A549 (cell line): ENCODE data around the gene COL2A1. TPM values are rescaled to one million over a fixed set of nuclear protein-coding genes. Genes with fewer than 3 reads are reported as not detected.

Source experiments
- ATAC-seq, 2 experiments: fragments of 200-7000 bp in 1 of 2; fragments of >200 bp in 1 of 2; cut with Nextera tagmentation in 1 of 2; cut with Tn5 transposase in 1 of 2; 3 replicates each; pipeline versions ENCODE4 v1.8.0 to v1.9.1; 2018 to 2020; ENCODE audit warnings: mild to moderate bottlenecking in 1 of 2, moderate library complexity in 1 of 2
- CTCF ChIA-PET: fragments of 300-600 bp; sonication (Branson Sonifier 250); formaldehyde crosslinking; extraction: SDS; loops from one replicate; lab custom pipeline; 2021; ENCODE audit warnings: antibody characterized with exemption, inconsistent platforms; lab: Yijun Ruan, JAX
- POLR2A ChIA-PET: fragments of 350-600 bp; formaldehyde crosslinking; extraction: SDS; loops from one replicate; lab custom pipeline; 2021; ENCODE audit warnings: antibody characterized with exemption, inconsistent platforms; lab: Yijun Ruan, JAX
- DNase-seq, 2 experiments: peaks; one replicate each; pipeline versions ENCODE4 v3.0.0 to v3.0.0-alpha.2; 2011 to 2016; ENCODE audit warnings: low read depth in 1 of 2, low spot score in 1 of 2
- FAIRE-seq: peaks from 2 replicates; lab custom pipeline; 2011; peaks lifted over from hg19 to GRCh38; lab: Jason Lieb, UNC
- H3K27ac ChIP-seq, 2 experiments: fragments of >200 bp; sonication (Bioruptor Twin); formaldehyde crosslinking; 3 replicates each; pipeline ENCODE4 v1.5.1; 2016 to 2017
- H3K4me1 ChIP-seq: fragments of >200 bp; sonication (Bioruptor Twin); formaldehyde crosslinking; 3 replicates; pipeline ENCODE4 v1.6.1; 2016
- H3K4me2 ChIP-seq: fragments of >200 bp; sonication (Bioruptor Twin); formaldehyde crosslinking; 3 replicates; pipeline ENCODE4 v1.6.1; 2016
- H3K4me3 ChIP-seq: fragments of >200 bp; sonication (Bioruptor Twin); formaldehyde crosslinking; 3 replicates; pipeline ENCODE4 v1.5.1; 2016
- H3K9me3 ChIP-seq: fragments of >200 bp; sonication (Bioruptor Twin); formaldehyde crosslinking; 3 replicates; pipeline ENCODE4 v1.6.1; 2016
- ATOH8 ChIP-seq: fragments of 250-450 bp; sonication (Bioruptor Pico); IDR thresholded peaks from 2 replicates; pipeline ENCODE4 v1.5.0; 2020; ENCODE audit warnings: low read depth, mild to moderate bottlenecking, moderate library complexity
- CBX8 ChIP-seq: fragments of 200-600 bp; sonication (generic); IDR thresholded peaks from 2 replicates; pipeline ENCODE4 v1.6.1; 2016
- CHD2 ChIP-seq: fragments of 150-350 bp; IDR thresholded peaks from 2 replicates; pipeline ENCODE4 v1.6.1; 2014; ENCODE audit warnings: low read length; ENCODE audit not compliant: partially characterized antibody
- CTCF ChIP-seq: fragments of >200 bp; sonication (Bioruptor Twin); formaldehyde crosslinking; IDR thresholded peaks from 3 replicates; pipeline ENCODE4 v1.5.1; 2016
- EHF ChIP-seq: fragments of 250-450 bp; sonication (Bioruptor Pico); IDR thresholded peaks from 2 replicates; pipeline ENCODE4 v1.5.0; 2020; ENCODE audit warnings: mild to moderate bottlenecking
- ELK1 ChIP-seq: fragments of 150-350 bp; IDR thresholded peaks from 2 replicates; pipeline ENCODE4 v1.6.1; 2014; ENCODE audit warnings: low read depth, mild to moderate bottlenecking, low read length
- EP300 ChIP-seq, 2 experiments: fragments of >200 bp; sonication (Bioruptor Twin); formaldehyde crosslinking; IDR thresholded peaks; 2 replicates in 1 of 2; 3 replicates in 1 of 2; pipeline ENCODE4 v1.6.1; 2016 to 2017
- FOSB ChIP-seq: fragments of 250-450 bp; sonication (Bioruptor Pico); IDR thresholded peaks from 2 replicates; pipeline ENCODE4 v1.5.0; 2020; ENCODE audit warnings: mild to moderate bottlenecking, moderate library complexity
- FOSL2 ChIP-seq, 2 experiments: fragments of 450-650 bp in 1 of 2; fragments of >200 bp in 1 of 2; sonication (Bioruptor Twin) in 1 of 2; formaldehyde crosslinking; IDR thresholded peaks; 2 replicates each; pipeline versions ENCODE4 v1.5.0 to v1.6.1; 2016 to 2020; ENCODE audit warnings: mild to moderate bottlenecking in 1 of 2, moderate library complexity in 1 of 2
- FOXS1 ChIP-seq: fragments of 250-450 bp; sonication (Bioruptor Pico); IDR thresholded peaks from 2 replicates; pipeline ENCODE4 v1.5.0; 2020; ENCODE audit warnings: mild to moderate bottlenecking, moderate library complexity
- GATA3 ChIP-seq: IDR thresholded peaks from 2 replicates; pipeline ENCODE4 v1.6.1; 2012; ENCODE audit warnings: borderline replicate concordance
- HES2 ChIP-seq: fragments of >200 bp; sonication (Bioruptor Twin); formaldehyde crosslinking; IDR thresholded peaks from 2 replicates; pipeline ENCODE4 v1.6.1; 2016
- HEYL ChIP-seq: fragments of 250-450 bp; sonication (Bioruptor Pico); IDR thresholded peaks from 2 replicates; pipeline ENCODE4 v1.8.0; 2021; ENCODE audit warnings: mild to moderate bottlenecking, moderate library complexity
- HMGXB4 ChIP-seq: fragments of 250-450 bp; sonication (Bioruptor Pico); IDR thresholded peaks from 2 replicates; pipeline ENCODE4 v1.5.0; 2021; ENCODE audit warnings: mild to moderate bottlenecking, moderate library complexity, borderline replicate concordance
- HOXB13 ChIP-seq: fragments of 250-450 bp; sonication (Bioruptor Pico); IDR thresholded peaks from 2 replicates; pipeline ENCODE4 v1.5.0; 2020; ENCODE audit warnings: low read depth, mild to moderate bottlenecking, moderate library complexity
- JUNB ChIP-seq: fragments of >200 bp; sonication (Bioruptor Twin); formaldehyde crosslinking; IDR thresholded peaks from 2 replicates; pipeline ENCODE4 v1.6.1; 2016
- KDM1A ChIP-seq: fragments of 200-600 bp; sonication (generic); IDR thresholded peaks from 2 replicates; pipeline ENCODE4 v1.6.1; 2016; ENCODE audit warnings: low read depth, mild to moderate bottlenecking
- MAFK ChIP-seq: fragments of 450-650 bp; IDR thresholded peaks from 2 replicates; pipeline ENCODE4 v1.6.1; 2014; ENCODE audit not compliant: partially characterized antibody
- NFE2L2 ChIP-seq: fragments of 150-350 bp; conservative IDR thresholded peaks from 2 replicates; pipeline ENCODE4 v1.6.1; 2014; ENCODE audit warnings: low read length
- NPAS2 ChIP-seq: fragments of 250-450 bp; sonication (Bioruptor Pico); IDR thresholded peaks from 2 replicates; pipeline ENCODE4 v1.8.0; 2022; ENCODE audit warnings: mild to moderate bottlenecking, moderate library complexity, borderline replicate concordance
- RAD21 ChIP-seq, 2 experiments: fragments of >200 bp in 1 of 2; sonication (Bioruptor Twin) in 1 of 2; formaldehyde crosslinking in 1 of 2; IDR thresholded peaks in 1 of 2; conservative IDR thresholded peaks in 1 of 2; 2 replicates in 1 of 2; 3 replicates in 1 of 2; pipeline ENCODE4 v1.6.1; 2012 to 2018; ENCODE audit warnings: inconsistent platforms in 1 of 2
- RARB ChIP-seq: fragments of 250-450 bp; sonication (Bioruptor Pico); IDR thresholded peaks from 2 replicates; pipeline ENCODE4 v1.8.0; 2021; ENCODE audit warnings: mild to moderate bottlenecking, moderate library complexity
- REST ChIP-seq: fragments of 200-600 bp; sonication (generic); IDR thresholded peaks from 2 replicates; pipeline ENCODE4 v1.6.1; 2016; ENCODE audit warnings: antibody characterized with exemption, mild to moderate bottlenecking, moderate library complexity
- RFX5 ChIP-seq: fragments of 450-650 bp; IDR thresholded peaks from 2 replicates; pipeline ENCODE4 v1.7.1; 2014; ENCODE audit warnings: antibody characterized with exemption, mild to moderate bottlenecking, moderate library complexity
- SMC3 ChIP-seq: fragments of >200 bp; sonication (Bioruptor Twin); formaldehyde crosslinking; IDR thresholded peaks from 3 replicates; pipeline ENCODE4 v1.6.1; 2018; ENCODE audit warnings: inconsistent platforms
- WGBS: methylation state at CpG from one replicate; pipeline ENCODE4 v1.1.6; 2017; ENCODE audit errors: missing lambda C conversion rate; 5-methylcytosine and 5-hydroxymethylcytosine counted together
- polyA plus RNA-seq, 4 experiments: library from polyadenylated mRNA; depleted of rRNA in 3 of 4; stranded (reverse); fragments of >200 nt; fragmentation: RNase III in 1 of 4; extraction: RNeasy Plus Mini Kit Qiagen cat#74134 plus additional on column Dnase treatment in 1 of 4; gene quantifications; 2 replicates in 3 of 4; 3 replicates in 1 of 4; pipeline ENCODE4 v1.2.3, GENCODE V29; 2011 to 2017

COL2A1 gene
- polyA plus RNA-seq, 2 of the 4 experiments (the other 2 are of a cell fraction), result 0.01 TPM; not detected in 1

GRCh38 chr12:47979686-47980085 is 24.6 kb downstream of the COL2A1 start:
- CTCF ChIA-PET, result interaction anchor here (0.6 to 2.7 kb wide), 5 partner anchors 16 to 142 kb away, joined by 3 to 9 read pairs (median 4); partner anchors contain the start of gene TMEM106C
- 43% methylated on average over 9 of the region's 11 CpGs for WGBS
- DNase-seq (no peak), ATAC-seq (no peak), FAIRE-seq (no peak)
- POLR2A ChIA-PET, result no interaction called here
- H3K4me2 ChIP-seq, result no peak overlapping the region
- no peak overlapping the region for H3K4me3 ChIP-seq
- no peaks in the 10 kb centered on the region for H3K4me1 ChIP-seq
- TF ChIP-seq FOSL2 (IDR thresholded peaks at IDR 0.05) (no peak), FOSL2 (CRISPR knock-in tag; IDR thresholded peaks at IDR 0.05) (no peak), REST (no peak), GATA3 (no peak)
- H3K27ac ChIP-seq, result no peak overlapping the region
- no peaks in the 10 kb centered on the region for H3K9me3 ChIP-seq

- no peaks in the 10 kb centered on the region for H3K4me1 ChIP-seq
- H3K4me2 ChIP-seq, result no peak overlapping the region
- H3K27ac ChIP-seq, result no peak overlapping the region
- ChIA-PET POLR2A (no interaction called here), CTCF (interaction anchor here (0.6 to 2.7 kb wide), 6 partner anchors 16 to 141 kb away, joined by 3 to 9 read pairs (median 4); partner anchors contain the start of gene TMEM106C)
- TF ChIP-seq NFE2L2, result no peak
- TF ChIP-seq HES2, result no peak
- no peak for TF ChIP-seq CBX8
- TF ChIP-seq KDM1A, result no peak
- no peak for TF ChIP-seq CTCF
- no peak for TF ChIP-seq EHF (CRISPR knock-in tag)
- TF ChIP-seq ATOH8, result no peak
- no peak for TF ChIP-seq EP300 (IDR thresholded peaks at IDR 0.05)
- TF ChIP-seq ELK1, result no peak
- no peak for TF ChIP-seq RARB
- no peaks in the 10 kb centered on the region for H3K9me3 ChIP-seq
- FAIRE-seq (no peak), ATAC-seq (no peak), DNase-seq (no peak)
- H3K4me3 ChIP-seq, result no peak overlapping the region
- 55% methylated on average over 4 of the region's 5 CpGs for WGBS
These were observed 25.1 kb downstream of the COL2A1 start for GRCh38 chr12:47979166-47979565.

- FAIRE-seq, result no peak
- DNase-seq, result no peak
- 100% methylated on average over 1 of the region's 7 CpGs for WGBS
- no peak overlapping the region for H3K27ac ChIP-seq
- no peak overlapping the region for H3K4me2 ChIP-seq
- H3K9me3 ChIP-seq, result no peaks in the 10 kb centered on the region
- POLR2A ChIA-PET, result no interaction called here
- H3K4me3 ChIP-seq, result no peak overlapping the region
- no peaks in the 10 kb centered on the region for H3K4me1 ChIP-seq
- CTCF ChIA-PET, result interaction anchor here (1.0 to 2.7 kb wide), 5 partner anchors 15 to 140 kb away, joined by 3 to 9 read pairs (median 5); partner anchors contain the start of gene TMEM106C
- no peak for ATAC-seq
- TF ChIP-seq CHD2, result no peak
- TF ChIP-seq RFX5, result no peak
- no peak for TF ChIP-seq MAFK
- no peak for TF ChIP-seq HEYL (CRISPR knock-in tag)
- no peak for TF ChIP-seq NPAS2
- no peak for TF ChIP-seq HOXB13 (CRISPR knock-in tag)
- TF ChIP-seq CBX8, result no peak
- no peak for TF ChIP-seq JUNB
- no peak for TF ChIP-seq FOXS1 (CRISPR knock-in tag)
- TF ChIP-seq RARB, result no peak
- TF ChIP-seq SMC3, result no peak
- no peak for TF ChIP-seq HMGXB4 (CRISPR knock-in tag)
- no peak for TF ChIP-seq FOSB (CRISPR knock-in tag)
- no peak for TF ChIP-seq RAD21 (conservative IDR thresholded peaks at IDR 0.05 in 1 of 2, IDR thresholded peaks at IDR 0.05 in 1 of 2)
These were observed 25.7 kb downstream of the COL2A1 start for GRCh38 chr12:47978598-47978873.
